Activated T-cell treated with anti-CD3 and anti-CD28 coated beads, Interleukin-2, amount 50 U/mL, for 1 hour (primary cell): ENCODE measurements around the gene MAP3K9.

Experiments used
- DNase-seq: peaks from one replicate; pipeline ENCODE4 v3.0.0-alpha.2; 2020

MAP3K9 gene

DNA sequence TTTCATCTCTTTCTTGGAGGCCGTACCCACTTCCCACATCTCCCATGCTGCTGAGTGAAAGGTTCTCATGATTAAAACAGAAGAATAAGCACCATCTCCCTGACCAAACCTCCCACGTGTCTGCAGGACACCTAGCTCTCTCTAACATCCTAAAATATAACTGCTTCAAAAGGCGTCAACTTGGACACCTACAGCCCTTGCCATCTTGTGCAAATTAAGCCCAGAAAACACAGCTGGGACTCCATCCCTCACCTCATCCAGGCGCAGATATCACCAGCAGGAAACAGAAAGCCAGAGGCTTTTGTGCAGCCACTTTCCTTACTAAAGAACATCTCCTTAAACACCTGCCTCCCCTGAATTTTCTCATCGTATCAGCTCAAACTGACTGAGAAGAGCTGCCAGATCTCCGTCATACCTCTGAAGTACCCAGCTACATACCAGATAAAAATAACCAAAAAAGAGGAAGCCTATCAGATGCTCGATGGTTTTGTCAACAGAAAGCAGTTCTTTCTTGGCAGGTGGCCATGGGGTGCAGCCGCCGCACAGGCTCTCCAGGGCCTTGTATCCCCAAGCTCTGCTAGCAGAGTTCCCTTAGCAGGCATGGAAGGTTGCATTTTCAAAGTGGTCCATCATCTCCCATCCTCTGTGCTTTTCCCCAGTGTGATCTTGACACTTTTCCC lies 28.8 kb downstream of the MAP3K9 start:
- no peak for DNase-seq

DNA sequence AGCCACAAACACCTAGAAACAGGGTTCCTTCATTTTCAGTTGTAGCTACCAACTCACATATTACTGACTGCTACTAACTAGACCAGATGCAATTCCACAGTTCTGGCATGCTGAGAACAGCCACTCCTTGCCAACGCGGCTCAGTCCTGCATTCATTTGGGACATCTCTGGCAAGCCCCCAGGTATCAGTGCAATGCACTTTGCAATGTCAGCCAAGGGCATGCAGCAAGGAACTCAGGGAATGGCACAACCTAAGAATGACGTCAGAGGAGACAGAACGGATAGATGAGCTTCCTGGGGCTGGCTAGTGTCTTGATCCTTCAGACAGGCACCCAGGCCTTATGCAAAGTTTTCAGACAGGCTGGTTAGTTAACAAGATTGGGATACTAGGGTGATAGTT lies 29.6 kb downstream of the MAP3K9 start:
- no peak for DNase-seq

DNA sequence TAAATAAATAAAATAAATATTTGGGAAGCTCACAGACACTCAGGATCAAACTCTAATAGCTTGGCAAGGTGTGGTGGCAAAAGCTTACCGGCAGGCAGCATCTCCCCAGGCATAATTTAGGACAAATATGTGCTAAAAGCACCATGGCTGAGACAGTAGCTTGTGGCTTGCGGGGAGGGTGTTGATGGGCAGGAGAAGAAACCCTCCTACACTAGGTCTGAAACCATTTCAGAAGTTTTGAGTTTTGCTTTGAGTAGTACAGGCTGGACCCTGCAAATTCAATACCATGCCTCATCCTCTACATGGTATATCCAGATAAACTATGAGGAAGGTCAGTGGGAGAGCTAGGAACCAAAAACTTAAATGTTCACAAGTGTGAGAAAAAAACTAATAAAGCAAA lies 33.1 kb downstream of the MAP3K9 start:
- DNase-seq: no peak

DNA sequence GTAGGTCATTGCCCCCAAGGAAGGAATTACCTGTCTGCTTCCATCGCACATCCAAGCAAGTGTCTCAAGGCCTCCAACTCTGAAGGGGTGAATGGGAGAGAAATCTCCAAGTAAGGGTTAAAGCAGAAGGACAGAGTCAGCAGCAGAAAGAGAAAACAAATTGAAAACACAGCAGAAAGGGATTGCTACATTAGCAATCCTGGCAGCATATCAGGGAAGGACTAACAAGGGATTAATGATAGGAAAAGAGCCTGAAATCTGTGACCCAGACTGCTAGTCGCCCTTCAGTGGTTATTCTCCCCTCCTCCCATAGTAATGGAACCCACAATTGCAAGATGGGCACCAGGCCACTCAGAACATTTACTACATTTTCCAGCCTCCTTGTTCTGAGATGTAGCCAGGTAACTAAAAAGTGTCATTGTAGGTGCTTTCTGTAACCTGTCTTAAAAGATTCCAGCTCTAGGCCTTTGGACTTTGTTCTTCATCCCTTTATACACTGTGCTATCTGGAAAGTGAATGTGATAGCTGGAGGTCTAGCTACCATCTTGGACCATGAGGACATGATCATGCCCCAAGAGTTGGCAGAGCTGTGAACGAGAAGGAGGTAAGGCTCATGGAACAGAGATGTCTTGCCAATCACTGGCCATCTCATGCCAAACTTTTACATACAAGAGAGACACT lies 36.0 kb downstream of the MAP3K9 start:
- DNase-seq: no peak

DNA sequence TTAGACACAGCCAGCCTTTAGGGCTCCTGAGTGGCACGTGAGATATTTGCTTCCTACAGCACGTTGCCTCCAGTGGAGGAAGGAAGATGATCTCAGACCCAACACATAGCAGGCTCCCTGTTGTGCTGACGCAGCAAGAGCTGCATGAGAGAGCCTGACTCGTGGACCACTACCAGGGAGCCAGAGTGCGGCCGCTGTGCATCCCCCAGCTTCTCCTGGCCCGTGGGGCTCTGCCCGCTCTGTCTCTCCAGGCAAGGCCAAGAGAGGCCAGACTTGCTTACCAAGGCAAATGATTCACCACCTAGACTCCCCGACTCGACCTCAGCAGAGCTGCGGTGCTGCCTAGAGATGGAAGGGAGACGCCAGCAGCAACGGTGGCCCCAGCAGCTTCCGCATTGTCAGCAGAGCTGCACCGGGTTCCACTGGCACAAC lies 37.5 kb downstream of the MAP3K9 start:
- DNase-seq: no peak

DNA sequence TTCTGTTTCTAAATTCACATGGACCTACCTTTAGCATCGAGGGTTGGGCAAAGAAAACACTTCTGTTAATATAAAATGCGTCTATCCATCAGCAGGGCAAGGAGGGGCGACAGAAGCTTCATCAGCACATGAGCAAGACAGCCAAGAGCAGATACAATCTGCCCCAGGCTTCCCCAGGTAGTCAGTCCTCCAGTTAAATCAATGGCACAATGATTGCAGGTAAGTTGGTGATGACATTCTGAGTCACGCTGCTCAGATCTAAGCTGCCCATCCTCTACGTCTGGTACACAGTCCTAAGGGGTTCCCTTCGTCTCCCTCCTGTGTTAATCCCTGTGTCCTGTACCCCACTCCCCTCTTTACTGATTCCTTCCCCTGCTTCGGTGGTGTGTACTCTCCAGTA lies 38.8 kb downstream of the MAP3K9 start:
- no peak for DNase-seq

DNA sequence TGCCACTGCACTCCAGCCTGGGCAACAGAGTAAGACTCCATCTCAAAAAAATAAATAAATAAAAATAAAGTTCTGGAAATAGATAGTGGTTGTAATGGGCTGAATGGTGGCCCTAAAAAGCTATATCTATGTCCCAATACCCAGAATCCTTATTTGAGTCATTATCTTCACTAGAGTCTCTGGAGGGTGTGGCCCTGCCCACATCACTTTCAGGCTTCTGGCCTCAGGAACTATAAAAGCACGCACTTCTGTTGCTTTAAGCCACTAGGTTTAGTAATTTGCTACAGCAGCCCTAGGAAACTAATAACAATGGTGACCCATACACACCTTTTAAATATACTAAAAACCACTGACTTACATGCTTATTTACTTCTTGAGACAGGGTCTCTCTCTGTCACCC lies 49.9 kb downstream of the MAP3K9 start:
- no peak for DNase-seq

DNA sequence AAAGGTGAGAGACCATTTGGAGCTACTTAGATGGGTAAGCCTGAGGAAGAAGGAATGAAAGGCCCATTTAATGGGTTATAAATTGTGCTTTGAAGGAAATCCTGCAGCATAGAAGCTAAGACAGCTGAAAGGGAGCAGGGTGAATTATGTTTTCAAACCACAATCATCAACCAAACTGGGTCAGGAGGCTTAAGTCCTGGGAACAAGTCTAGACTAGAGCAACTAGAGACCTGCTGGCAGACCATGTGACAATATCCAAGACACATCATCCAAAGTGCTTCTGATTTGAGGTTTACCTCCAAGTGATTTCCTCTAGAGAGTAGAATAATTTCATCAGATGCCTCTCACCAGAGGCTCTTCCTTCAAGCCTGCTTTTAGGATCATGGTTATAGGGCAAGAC lies 53.7 kb downstream of the MAP3K9 start:
- no peak for DNase-seq

DNA sequence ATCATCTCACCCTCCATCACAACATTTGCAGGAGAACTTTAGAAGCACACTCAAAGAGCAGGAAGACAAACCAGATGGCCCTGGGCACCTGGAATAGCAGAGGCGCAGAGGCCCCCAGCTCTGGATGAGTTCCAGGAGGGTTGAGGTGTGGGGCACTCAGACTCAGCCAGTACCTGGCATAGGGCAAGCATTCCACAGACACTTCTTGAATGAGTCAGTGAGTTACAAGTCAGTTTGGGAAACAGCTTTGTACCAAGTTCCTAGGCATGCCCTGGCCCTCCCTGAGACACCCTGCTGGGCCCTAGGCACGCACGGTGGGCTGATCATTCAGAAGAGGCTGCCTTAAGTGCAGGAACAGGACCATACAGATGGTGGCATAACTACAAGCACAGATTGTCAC lies 54.3 kb downstream of the MAP3K9 start:
- DNase-seq: no peak

DNA sequence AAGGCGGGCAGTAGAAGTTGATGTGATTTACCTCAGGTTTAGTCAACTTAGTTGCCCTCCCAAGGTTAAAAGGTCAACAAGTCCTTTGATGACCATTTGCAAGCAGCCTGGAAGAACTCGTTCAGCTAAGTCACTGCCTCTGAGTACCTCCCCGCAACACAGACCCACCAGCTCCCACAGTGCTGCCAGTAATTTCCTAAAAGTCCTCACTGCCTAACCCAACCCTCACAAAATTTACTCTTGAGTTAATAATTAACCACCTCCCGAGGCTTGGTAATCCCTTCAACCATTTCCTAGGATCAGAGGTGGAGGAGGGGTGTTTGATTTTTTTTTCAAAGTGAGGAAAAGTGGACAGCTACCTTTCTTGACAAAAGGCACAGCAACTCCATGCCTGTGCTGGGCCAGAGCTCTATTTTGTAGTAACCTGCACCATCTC lies 55.8 kb downstream of the MAP3K9 start:
- no peak for DNase-seq

DNA sequence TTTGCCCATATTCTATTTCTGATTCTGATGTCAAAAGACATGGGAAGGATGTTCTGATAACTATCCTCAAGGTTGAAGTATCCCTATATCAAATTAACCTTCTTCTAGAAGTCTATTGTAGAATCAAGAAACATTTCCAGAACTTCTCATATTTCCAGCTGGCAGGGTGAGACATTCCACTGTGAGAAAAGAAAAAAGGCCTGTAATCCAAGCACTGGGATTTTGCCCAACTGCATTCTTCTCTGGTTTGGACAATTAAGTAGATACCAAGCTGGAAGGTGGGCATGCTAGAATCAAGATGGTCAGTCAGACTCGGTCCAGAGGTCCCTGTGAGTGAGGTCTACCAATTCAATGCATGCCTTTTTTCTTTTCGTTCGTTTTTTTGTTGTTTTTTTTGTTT lies 60.9 kb downstream of the MAP3K9 start:
- DNase-seq: no peak

DNA sequence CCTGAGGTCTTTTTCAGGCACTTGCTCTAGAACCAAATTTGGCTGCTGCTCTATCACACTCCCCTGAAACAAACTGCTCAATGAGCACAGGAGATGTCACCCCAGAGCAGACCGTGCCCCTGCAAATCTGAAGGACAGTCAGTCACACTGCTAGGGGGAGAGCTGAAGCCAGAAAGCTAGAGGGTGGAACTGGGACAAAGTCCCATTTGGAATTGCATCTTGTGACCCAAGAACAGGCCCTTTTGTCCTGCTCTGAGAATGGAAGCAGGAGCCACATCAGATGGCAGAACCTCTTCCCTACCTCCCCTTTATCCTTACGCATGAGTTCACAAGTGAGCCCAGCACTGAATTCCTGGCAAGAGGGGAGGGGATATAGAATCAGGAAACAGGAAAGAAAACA lies 64.7 kb downstream of the MAP3K9 start:
- DNase-seq: no peak

DNA sequence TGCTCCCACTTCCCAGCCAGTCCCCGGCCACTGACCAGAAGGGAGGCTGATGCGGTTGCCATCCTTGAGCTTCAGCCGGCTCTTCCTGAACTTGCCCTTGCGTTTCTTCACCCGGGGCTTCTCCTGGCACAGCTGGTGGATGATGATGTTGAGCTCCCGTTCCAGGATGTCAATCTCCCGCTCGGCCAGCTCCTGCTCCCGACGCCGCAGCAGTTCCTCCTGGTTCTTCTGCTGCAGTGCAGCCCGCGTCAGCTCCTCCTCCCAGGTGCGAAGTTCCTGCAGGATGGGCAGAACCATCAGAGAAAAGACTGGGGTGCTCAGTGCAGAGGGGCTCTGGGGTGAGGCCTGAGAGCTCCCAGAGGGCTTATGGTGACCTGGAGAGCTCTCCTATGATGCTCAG lies 67.0 kb downstream of the MAP3K9 start:
- DNase-seq: no peak

DNA sequence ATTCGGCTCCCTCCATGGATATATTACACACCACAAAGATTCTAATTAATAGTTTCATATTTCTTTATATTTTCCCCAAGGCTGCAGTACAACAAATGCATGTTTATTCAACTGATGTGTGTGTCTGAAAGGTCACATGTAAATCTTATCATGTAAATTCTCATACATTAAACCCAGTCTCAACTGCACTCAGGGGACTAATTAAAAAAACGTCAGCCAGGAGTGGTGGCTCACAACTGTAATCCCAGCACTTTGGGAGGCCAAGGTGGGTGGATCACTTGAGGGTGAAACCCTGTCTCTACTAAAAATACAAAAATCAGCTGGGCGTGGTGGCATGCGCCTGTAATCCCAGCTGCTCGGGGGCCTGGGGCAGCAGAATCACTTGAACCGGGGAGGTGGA lies 67.8 kb downstream of the MAP3K9 start:
- DNase-seq: no peak

DNA sequence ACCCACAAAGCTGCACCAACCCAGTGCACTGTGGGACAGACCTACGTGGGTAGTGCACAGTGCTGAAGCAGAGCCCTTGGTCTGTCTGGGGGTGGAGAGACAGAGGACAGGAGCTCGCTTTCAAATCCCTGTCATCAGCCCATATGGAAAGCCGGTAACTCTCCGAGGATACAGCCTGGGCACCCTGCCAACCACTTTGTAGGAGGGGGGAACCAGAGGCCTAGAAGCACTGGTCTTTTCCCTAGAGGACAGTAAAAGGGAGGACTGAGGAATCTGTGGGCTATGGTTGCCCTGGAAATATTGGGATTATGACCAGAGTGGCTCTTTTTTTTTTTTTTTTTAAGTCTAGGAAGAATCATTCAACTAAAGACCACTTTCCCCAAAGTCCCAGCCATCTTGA lies 74.3 kb downstream of the MAP3K9 start:
- DNase-seq: no peak

DNA sequence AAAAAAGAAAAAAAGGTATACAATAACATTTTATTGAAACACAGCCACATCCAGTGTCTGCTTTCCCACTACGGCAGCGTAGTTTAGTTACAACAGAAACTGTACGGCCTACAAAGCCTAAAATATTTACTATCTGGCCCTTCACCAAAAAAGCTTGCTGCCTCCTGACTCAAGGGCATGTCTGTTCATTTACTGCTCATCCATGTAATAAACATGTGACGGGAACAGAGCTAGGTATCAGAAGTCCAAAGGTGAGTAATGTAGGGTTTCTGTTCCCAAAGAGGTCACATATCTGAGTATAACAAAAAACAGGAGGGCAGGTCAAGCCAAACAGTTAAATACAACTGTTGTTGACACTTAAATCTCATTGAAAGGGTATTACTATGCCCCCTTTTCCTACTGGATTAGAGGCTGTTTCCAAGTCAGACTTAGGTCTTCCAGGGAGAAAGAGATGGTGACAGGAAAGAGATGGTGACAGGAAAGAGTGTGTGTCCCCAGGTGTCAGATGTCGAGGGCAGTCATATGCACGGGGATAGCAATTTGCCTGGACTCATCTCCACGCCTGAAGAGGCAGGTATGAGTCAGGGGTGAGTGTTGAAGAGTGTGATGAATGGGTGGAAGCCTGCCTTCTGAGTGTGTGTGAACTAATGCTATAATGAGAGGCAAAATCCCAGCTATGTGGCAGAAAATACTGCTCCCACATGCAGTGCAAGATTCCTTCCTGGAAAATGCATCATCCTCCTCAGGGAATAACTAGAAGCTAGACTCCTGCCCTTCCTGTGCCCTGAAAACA lies 77.7 kb downstream of the MAP3K9 start:
- no peak for DNase-seq

DNA sequence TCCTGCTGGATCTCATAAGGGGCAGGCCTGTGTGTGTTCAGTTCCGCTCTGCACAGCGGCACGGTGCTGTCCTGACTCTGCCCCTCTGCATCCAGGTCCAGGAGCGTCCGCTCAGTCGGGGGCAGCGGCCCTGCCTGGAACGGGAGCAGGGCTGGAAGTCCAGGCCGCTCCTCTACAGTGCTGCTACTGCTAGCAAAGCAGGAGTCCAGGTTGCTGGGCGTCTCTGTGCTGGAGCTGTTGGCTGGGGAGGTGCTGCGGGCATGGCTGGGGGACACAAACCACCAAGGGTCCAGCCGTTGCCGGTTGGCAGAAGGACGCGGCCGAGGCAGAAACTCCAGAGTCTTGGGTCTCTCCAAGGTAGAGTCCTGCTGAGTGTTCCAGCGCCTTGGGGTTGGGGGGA lies 78.9 kb downstream of the MAP3K9 start:
- DNase-seq: no peak

DNA sequence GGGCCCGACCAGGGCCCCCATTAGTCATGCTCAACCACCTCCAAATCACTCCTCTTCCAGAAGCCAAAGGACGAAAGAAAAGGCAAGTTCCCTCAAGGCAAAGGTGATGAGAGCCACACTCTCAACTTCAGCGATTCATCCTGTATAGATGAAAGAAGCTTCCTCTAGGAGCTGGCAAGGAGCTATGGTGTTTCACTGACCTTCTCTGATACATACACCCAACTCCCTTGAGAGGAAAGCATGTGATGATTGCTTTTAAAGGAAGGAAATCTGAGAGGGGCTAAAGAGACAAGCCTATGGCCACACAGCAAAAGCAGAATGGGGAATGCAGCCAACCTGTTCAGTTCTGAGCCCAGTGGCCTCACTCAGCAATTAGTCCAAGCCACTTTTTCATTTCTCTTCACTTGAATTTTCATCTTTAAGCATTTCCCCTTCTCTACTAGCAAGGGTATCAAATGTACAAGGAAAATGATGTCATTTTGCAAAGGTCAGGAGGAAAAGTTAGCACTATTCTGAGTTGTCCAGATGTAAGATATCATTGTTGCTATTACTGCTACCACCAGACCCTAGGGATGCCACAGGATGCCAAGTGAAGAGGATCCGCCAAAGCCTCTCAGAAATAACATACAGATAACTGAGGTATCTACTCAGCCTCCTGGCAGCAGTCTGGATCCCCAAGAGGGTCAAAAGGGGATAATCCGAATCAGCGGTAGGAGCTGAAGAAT lies 82.5 kb downstream of the MAP3K9 start:
- DNase-seq: no peak

DNA sequence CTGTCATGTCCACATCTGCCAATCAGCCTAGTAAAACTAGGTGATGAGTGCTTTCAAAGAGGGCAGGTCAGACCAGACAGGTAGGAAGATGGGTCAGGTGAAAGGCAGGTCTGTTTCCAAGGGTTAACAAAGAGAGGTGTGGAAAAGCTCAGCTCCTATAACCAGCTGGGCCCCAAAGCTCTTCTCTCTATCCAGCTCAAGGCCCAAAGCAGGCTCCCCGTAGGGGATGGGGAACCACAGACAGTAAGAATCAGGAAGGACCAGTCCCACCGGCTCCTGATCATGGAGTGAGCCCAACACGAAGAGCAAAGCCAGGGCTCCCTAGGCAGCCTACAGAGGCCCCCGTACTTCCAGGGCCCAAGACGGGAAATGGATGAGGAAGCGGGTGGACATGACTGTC lies 84.4 kb downstream of the MAP3K9 start:
- DNase-seq: no peak

DNA sequence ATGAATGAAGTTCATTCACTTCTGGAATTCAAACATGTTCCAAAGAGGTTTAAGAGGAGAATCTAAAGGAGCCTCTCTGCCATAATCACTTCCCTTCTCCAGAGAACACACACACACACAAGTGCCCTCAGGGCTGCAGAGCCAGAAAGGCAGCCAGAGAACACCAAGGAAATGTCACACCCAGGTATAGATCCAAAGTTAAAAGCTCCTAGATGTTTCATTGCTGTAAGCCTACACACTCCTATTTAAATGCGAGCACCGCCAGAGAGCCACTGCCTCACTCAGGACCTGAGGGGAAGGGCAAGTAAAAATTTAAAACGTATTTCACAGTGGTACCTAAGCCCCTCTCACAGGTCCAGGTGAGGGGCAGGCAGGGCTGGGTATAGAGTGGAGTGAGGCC lies 85.2 kb downstream of the MAP3K9 start:
- DNase-seq: no peak

DNA sequence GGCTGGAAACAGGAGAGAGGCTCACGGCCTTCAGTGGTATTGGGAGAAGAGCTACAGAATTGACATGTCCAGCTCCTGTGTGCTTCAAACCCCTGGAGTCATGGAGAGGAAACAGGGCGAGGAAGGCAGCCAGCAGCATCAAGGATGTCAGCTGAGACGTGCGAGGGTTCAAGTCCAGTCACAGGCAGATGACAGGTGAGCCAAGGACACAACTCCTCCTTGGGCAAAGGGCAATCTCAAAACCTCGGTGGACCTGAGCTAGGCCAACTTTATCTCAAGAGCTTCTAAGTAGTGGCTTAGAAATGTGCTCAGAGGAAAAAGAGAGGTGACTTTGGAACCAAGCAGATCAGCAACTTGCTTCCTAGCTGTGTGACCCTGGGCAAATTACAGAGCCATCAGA lies 86.0 kb downstream of the MAP3K9 start:
- no peak for DNase-seq

DNA sequence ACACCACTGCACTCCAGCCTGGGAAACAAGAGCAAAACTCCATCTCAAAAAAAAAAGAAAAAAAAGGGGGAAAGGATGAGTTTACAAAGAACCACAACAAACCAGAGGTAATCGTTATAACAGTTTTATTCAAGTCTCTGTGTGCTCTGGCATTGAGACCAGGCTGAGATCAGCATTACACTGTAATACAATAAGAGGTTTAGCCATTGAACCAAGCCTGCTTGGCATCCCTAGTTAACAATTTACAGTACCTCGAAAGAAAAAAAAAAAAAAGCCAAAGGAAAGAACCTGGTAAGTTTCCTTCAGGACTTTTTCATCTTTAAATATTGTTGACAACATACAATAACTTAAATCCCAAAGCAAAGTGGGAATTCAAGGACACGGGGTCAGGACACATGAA lies 86.9 kb downstream of the MAP3K9 start:
- DNase-seq: no peak

DNA sequence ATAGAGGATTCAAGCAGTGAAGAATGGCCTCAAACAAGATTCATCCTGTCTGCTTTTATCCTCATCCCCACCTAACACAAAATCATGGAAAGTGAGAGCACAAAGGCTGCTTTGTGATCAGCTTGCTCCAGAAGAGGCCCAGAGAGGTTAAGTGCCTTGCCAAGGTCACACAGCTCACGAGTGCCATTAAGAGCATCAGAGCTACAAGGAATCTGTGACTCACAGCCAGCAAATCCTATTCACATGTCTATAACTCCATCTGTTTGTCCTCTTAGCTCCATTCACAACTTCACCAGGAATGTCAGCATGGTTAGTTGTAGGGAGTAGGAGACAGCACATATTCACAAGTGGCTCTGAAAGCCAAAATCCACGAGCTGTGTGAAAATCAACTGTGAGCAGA lies 87.8 kb downstream of the MAP3K9 start:
- no peak for DNase-seq
